ENCODE data around the gene CCNB2.
"Not testable (repeated sequence)": the region's sequence is repeated elsewhere in the genome, so short reads cannot be mapped to it uniquely, and the experiment has no call there.

The CCNB2 gene
- long read RNA-seq, donor 1, transcript CCNB2-201 (9 exons, 1,556 nt), result major isoform, 13 of 13 reads
- long read RNA-seq, donor 1, partial matches to known transcripts, result 0 of 13 reads
- long read RNA-seq, donor 1, other reads (novel, unspliced or antisense), result 0 of 13 reads
- long read RNA-seq, donor 2, transcript CCNB2-201 (9 exons, 1,556 nt), result major isoform, 15 of 16 reads
- long read RNA-seq, donor 2, partial matches to known transcripts, result 0 of 16 reads
- long read RNA-seq, donor 2, other reads (novel, unspliced or antisense), result 0 of 16 reads
- long read RNA-seq, donor 3, transcript CCNB2-201 (9 exons, 1,556 nt), result major isoform, 7 of 7 reads
- long read RNA-seq, donor 3, partial matches to known transcripts, result 0 of 7 reads
- long read RNA-seq, donor 3, other reads (novel, unspliced or antisense), result 0 of 7 reads
- long read RNA-seq, donor 4, transcript CCNB2-201 (9 exons, 1,556 nt), result major isoform, 9 of 9 reads
- long read RNA-seq, donor 4, partial matches to known transcripts, result 0 of 9 reads
- long read RNA-seq, donor 4, other reads (novel, unspliced or antisense), result 0 of 9 reads
- long read RNA-seq, donor 5, transcript CCNB2-201 (9 exons, 1,556 nt), result major isoform, 17 of 98 reads
- long read RNA-seq, donor 5, partial matches to known transcripts, result 80 of 98 reads
- long read RNA-seq, donor 5, other reads (novel, unspliced or antisense), result 0 of 98 reads
- long read RNA-seq, donor 6, transcript CCNB2-201 (9 exons, 1,556 nt), result major isoform, 8 of 48 reads
- long read RNA-seq, donor 6, partial matches to known transcripts, result 35 of 48 reads
- long read RNA-seq, donor 6, other reads (novel, unspliced or antisense), result 5 of 48 reads
- long read RNA-seq, donor 7, result 0 reads
- long read RNA-seq, donor 8, transcript CCNB2-201 (9 exons, 1,556 nt), result major isoform, 15 of 15 reads
- long read RNA-seq, donor 8, partial matches to known transcripts, result 0 of 15 reads
- long read RNA-seq, donor 8, other reads (novel, unspliced or antisense), result 0 of 15 reads

- DNase-seq, result peak; percentile 81
Observed at GRCh38 chr15:59104912-59105732, at the start of gene CCNB2. Gene CCNB2, plus strand, starts transcription at chr15:59105146. Its CDS starts 123 bp downstream, at chr15:59105269.

DNA sequence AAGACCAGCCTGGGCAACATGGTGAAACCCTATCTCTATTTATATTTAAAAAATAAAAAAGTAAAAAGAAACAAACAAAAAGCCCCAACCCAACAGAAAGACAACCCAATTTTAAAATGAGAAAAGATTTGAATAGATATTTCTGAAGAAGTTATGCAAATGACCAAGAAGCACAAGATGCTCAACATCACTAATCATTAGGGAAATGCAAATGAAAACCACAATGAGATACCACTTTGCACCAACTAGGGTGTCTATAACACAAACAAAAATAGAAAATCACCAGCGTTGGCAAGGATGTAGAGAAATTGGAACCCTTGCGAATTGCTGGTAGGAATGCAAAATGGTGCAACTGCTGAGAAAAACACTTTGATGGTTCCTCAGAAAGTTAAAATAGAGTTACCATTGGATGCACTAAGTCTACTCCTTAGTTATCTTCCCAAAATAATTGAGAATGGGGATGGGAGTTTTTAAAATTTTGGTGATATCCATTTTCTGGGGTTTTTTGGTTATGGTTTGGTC is 45.8 kb upstream of the CCNB2 start:
- no peak for DNase-seq

GRCh38 chr15:59060348-59060747 is 44.6 kb upstream of the CCNB2 start:
- DNase-seq, result no peak

DNA sequence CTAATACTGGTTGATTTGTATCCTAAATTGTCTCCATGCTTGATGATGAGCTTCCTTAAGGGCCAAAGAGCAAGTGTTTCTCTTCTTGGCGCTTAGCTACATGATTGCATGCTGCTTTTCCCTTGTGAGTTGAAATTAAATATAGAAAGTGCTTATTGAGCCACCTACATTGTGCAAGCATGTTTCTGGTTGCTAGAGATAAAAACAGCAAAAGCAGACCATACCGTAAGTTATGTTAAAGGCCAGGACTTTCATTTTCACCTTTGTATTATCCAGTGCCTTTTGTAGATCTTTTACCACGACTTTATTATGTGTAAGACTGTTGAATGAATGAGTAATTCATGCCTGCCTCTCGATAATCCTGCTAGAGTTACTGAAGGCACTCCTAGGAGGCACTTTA is 41.9 kb upstream of the CCNB2 start:
- DNase-seq, result no peak

DNA sequence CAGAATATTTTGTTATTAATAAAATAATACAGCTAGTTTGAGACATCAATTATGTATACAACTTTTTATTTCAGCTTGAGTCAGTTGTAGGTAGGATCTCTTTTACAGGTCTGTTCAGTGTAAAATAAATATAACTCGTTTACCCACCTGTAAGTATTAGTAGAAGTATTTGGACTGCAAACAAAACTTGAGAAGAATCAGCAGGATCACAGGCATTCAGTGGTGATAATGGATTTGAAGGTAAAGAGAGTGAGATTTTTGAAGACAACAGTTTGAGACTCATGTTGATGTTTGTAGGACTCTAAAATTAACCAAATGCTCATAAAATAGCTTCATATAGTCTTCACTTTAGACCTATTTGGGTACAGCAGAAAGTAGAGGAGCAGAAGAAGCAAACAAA is 35.5 kb upstream of the CCNB2 start:
- DNase-seq, result no peak

DNA sequence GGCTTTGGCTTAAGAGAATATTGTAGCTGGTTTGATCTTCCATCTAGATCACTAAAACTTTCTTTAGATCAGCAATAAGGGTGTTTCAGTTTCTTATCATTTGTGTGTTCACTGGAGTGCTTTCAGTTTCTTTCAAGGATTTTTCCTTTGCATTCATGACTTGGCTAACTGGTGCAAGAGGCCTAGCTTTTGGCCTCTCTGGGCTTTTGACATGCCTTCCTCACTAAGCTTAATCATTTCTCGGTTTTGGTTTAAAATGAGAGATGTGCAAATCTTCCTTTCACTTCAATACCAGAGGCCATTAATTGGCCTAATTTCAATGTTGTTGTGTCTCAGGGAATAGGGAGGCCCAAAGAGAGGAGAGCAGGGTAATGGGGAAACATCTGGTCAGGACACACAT is 30.3 kb upstream of the CCNB2 start:
- DNase-seq, result no peak

- DNase-seq, result no peak
Observed at GRCh38 chr15:59087731-59088130, 17.2 kb upstream of the CCNB2 start.

DNA sequence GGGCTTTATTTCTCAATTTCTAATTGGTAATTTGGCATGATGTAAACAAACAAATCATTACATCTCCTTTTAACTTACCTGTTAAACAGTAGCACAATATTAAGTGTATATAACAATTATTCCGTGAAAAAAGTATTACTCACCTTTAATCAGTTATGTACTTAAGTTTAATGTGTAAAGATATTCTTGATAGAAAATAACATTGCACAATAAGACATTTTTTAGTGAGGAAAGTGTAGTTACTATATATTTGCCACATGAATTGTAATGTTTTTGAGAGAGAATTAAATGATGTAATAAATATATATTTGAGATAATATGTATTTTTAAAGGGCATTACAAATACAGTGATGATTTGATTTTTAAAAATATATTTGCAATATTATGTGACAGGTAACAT is 10.9 kb upstream of the CCNB2 start:
- DNase-seq, result no peak

GRCh38 chr15:59096429-59096828 is 8.5 kb upstream of the CCNB2 start:
- DNase-seq, result no peak

DNA sequence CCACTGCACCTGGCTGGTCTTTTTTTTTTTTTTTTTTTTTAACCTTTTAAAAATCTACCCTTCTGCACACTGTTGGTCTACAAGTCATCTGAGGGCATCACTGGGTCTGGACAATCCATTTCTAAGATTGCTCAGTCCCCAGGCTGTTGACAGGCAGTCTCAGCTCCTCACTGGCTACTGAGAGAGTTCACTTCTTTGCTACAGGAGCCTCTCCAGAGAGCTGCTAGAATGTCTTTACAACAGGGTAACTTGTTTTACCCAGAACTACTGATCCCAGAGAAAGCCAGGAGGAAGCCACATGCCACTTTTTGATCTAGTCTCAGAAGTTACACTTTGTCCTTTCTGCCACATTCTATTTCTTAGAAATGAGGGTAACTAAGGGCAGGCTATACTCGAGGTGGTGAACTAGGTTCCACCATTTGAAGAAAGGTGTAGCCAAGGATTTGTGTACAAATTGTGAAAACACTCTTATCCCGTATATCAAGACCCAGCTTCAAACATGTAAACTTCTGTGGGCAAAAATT is 5.7 kb upstream of the CCNB2 start:
- DNase-seq, result no peak

DNA sequence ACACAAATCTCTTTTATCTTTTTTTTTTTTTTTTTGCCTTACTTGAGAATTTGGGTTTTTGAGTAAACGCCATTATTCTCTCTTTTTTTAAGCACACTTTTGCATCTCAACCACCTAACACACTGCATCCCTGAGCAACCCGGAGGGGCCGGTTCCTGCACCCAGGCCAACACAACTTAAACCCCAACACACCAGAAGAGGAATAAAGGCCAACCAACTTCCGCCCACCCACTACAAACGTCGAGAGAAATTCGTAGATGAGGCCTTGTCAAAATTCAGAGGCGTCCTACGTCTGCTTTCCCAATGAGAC is 389 bp upstream of the CCNB2 start:
- no peak for DNase-seq

DNA sequence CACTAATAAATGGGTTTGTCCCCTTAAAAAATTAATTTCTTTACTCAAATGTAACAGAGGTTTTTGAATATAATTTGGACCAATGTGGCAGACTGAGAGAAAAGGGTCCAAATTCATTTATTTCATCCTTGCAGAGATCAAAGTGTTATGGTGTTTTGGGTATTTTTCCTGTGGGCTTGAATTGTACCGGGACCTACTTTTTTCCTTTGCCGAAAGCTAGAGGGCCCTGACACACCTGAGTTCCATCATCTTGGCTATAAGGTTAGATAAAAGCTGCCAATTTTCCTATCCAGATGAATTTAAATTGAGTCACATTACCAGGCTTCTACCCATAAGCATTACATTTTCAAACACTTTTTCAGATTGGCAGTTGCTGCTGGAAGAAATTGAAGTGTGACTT is 908 bp downstream of the CCNB2 start:
- DNase-seq, result no peak

GRCh38 chr15:59111251-59111650 is 6.3 kb downstream of the CCNB2 start:
- DNase-seq, result no peak

DNA sequence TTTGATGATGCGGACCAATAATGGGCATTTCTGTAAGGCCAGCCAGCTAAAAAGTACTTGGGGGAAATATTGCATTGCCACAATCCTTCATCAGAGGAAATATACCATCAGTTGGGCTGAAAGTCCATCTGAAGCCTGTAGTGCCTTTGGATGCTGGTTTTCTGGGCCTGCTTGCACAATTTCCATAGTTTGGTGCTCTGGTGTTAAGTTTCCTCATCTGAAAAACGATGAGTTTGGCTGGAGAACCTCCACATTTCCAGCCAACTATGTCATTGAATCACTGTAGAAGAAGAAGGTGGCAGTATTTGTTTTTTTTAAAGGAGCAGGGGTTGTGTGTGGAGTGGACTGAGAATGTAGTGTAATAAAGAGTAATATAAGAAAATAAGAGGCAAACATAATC is 10.1 kb downstream of the CCNB2 start:
- DNase-seq, result no peak

DNA sequence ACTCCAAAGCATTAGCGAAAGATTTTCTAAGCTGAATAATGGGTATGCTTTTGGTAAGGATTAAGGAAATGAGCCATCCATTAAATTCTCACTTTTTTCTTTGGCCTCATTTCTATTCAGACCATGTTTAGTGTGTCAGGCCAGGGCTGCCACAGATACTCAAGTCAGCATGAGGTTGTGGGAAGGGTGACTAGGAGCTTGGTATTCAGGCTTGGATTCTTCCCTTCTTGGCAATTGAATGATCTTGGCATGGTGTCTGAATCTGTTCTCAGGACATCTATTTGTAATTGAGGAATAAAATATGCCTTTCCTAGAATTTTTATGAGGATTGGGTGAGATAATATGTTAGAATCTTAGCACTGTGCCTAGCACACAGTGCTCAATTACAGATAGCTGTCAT is 11.2 kb downstream of the CCNB2 start:
- no peak for DNase-seq

DNA sequence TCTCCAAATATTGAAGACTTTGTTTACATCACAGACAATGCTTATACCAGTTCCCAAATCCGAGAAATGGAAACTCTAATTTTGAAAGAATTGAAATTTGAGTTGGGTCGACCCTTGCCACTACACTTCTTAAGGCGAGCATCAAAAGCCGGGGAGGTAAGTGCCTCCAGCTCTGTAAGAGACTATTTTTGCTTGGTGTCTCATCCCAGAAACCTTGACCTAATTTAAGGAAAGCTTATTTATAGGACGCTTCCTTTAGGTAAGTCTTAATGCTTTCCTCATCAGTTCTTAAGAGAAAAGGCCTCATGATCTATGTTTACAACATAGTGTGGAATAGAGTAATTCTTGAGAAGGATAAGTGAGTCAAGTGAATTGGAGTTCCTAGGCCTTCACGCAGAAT is 11.8 kb downstream of the CCNB2 start:
- no peak for DNase-seq

DNA sequence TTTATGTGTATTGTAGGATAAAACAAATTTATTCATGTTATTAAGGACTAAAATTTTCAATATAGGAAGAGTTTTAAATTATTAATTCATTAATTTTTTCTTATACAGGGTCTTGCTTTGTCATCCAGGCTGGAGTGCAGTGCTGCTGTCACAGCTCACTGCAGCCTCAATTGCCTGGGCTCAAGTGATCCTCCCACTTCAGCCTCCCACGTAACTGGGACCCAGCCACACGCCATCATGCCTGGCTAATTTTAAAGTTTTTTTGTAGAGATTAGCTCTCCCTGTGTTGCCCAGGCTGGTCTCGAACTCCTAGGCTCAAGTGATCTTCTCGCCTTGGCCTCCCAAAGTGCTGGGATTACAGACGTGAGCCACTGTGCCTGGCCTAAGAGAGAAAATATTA is 14.7 kb downstream of the CCNB2 start:
- DNase-seq, result no peak

DNA sequence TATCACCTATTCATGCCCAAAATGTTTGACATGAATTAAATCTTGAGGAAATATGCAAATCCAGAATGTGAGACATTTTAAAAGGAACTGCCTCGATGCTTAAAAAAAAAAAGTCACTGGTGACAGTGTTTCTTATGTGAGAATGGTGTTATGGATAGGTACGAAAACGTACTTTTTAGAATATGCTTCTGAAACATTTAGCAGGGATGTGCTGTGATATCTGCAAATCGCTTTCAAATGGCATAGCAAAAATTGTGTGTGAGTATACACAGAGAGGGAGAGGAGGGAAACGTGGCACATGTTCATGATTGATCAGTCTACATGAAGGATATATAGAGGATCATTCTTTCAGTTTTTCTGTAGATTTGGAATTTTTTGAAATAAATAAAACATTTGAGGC is 16.0 kb downstream of the CCNB2 start:
- DNase-seq, result no peak

- DNase-seq, result no peak
Observed at GRCh38 chr15:59124261-59124660, 19.3 kb downstream of the CCNB2 start.

- DNase-seq, result not testable (repeated sequence)
Observed at GRCh38 chr15:59125683-59126082, 20.7 kb downstream of the CCNB2 start.

DNA sequence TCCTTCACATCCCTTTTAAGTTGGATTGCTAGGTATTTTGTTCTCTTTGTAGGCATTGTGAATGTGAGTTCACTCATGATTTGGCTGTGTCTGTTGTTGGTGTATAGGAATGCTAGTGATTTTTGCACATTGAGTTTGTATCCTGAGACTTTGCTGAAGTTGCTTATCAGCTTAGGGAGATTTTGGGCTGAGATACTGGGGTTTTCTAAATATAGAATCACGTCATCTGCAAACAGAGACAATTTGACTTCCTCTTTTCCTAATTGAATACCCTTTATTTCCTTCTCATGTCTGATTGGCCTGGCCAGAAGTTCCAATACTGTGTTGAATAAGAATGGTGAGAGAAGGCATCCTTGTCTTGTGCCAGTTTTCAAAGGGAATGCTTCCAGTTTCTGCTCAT is 22.3 kb downstream of the CCNB2 start:
- not testable (repeated sequence) for DNase-seq

GRCh38 chr15:59131456-59131855 is 26.5 kb downstream of the CCNB2 start:
- no peak for DNase-seq

All from right kidney (tissue), 9 donors.